ENCODE measurements around the gene CIDEC. TPM values are rescaled to one million over a fixed set of nuclear protein-coding genes. Genes with fewer than 3 reads are reported as not detected.

The CIDEC gene
- total RNA-seq, 2 experiments from 2014 or later = not detected

DNA sequence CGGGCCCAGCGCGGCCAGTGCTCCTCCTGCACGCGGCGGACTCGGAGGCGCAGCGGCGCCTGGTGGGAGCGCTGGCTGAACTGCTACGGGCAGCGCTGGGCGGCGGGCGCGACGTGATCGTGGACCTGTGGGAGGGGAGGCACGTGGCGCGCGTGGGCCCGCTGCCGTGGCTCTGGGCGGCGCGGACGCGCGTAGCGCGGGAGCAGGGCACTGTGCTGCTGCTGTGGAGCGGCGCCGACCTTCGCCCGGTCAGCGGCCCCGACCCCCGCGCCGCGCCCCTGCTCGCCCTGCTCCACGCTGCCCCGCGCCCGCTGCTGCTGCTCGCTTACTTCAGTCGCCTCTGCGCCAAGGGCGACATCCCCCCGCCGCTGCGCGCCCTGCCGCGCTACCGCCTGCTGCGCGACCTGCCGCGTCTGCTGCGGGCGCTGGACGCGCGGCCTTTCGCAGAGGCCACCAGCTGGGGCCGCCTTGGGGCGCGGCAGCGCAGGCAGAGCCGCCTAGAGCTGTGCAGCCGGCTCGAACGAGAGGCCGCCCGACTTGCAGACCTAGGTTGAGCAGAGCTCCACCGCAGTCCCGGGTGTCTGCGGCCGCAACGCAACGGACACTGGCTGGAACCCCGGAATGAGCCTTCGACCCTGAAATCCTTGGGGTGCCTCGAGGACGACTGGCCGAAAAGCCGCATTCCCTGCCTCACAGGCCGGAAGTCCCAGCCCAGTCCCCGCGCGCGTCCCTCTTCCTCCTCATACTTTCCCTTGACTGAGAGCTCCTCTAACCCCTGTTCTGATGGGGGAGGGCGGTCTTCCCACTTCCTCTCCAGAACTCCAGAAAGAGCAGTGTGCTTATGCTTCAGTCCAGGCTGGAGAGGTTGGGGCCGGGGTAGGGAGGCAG lies 35.4 kb upstream of the CIDEC start:
- ChIA-PET CTCF (interaction anchor here (1.0 kb wide), 1 partner anchor 17 kb away, joined by 3 read pairs; no protein-coding TSS in a partner anchor), POLR2A (interaction anchor here (0.7 to 4.9 kb wide), 7 partner anchors 13 to 266 kb away, joined by 3 to 32 read pairs (median 4); partner anchors contain the start of genes ARPC4, CRELD1, IL17RE and JAGN1)
- peak overlapping the region; percentile 51 for H3K4me3 ChIP-seq (ENCODE audit: low read length)
- no peak overlapping the region for H3K27ac ChIP-seq (ENCODE audit: low read depth in 1 of 2, low read length in 2 of 2)
- intact Hi-C loops (cut with DNase I, micrococcal nuclease) = no loop called here
- Mint-ChIP-seq H3K36me3 (ENCODE audit: low read depth) (no peaks in the 10 kb centered on the region), H3K9me3 (no peaks in the 10 kb centered on the region), H3K27me3 (no peaks in the 10 kb centered on the region), H3K4me3 (peak overlapping the region; percentile 81), H3K4me1 (ENCODE audit: low read depth) (peaks cover 19% of the 10 kb centered on the region), H3K27ac (no peak overlapping the region)
- ATAC-seq (ENCODE audit: poor library complexity) (peak; percentile 28), DNase-seq (peak in 9 of 14 experiments; percentile 6 to 67 (median 29))
- H3K9me3 ChIP-seq (ENCODE audit: control insufficient read depth in 1 of 2, insufficient read depth in 1 of 2, low read length in 2 of 2) = no peaks in the 10 kb centered on the region
- TF ChIP-seq, protein P1, sequence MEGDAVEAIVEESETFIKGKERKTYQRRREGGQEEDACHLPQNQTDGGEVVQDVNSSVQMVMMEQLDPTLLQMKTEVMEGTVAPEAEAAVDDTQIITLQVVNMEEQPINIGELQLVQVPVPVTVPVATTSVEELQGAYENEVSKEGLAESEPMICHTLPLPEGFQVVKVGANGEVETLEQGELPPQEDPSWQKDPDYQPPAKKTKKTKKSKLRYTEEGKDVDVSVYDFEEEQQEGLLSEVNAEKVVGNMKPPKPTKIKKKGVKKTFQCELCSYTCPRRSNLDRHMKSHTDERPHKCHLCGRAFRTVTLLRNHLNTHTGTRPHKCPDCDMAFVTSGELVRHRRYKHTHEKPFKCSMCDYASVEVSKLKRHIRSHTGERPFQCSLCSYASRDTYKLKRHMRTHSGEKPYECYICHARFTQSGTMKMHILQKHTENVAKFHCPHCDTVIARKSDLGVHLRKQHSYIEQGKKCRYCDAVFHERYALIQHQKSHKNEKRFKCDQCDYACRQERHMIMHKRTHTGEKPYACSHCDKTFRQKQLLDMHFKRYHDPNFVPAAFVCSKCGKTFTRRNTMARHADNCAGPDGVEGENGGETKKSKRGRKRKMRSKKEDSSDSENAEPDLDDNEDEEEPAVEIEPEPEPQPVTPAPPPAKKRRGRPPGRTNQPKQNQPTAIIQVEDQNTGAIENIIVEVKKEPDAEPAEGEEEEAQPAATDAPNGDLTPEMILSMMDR (IDR thresholded peaks at IDR 0.05) = no peak
- H3K27me3 ChIP-seq (ENCODE audit: control insufficient read depth in 1 of 2, insufficient read depth in 2 of 2, low read length in 2 of 2) = no peaks in the 10 kb centered on the region
- no peaks in the 10 kb centered on the region for H3K36me3 ChIP-seq (ENCODE audit: insufficient read depth, low read length)
- peaks cover 37% of the 10 kb centered on the region for H3K4me1 ChIP-seq (ENCODE audit: insufficient read depth, low read length)

DNA sequence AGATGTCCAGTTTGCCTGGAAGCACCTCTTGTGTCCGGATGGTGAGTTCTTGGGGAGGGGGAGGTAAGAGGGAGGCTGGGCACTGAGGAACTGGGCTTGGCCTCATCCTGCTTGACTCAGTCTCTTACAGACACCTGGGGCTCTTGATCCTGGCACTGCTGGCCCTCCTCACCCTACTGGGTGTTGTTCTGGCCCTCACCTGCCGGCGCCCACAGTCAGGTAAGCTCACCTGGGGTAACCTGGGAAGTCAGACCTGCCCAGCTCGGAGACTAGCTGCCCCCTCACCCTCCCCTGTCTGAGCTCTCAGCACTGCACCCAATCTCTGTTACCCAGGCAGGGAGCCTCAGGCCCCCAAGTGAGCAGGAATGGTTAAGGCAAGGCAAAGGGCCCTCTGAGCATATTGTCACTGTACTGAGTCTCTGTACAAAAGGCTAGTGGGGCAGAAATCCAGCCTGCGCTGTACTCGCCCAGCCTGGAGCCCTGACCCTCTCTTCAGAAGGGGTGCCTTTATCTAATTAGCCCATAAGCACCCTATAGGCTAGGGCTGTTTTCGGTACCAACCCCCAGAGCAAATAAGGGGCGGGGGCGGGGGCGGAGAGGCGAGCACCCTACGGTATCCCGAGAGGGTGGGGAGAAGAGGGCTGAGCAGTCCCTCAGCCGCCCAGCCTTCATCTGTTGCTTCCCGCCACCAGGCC lies 34.7 kb upstream of the CIDEC start:
- Histone ChIP-seq H3K4me3 (ENCODE audit: low read length) (peak overlapping the region; percentile 25), H3K27me3 (ENCODE audit: control insufficient read depth in 1 of 2, insufficient read depth in 2 of 2, low read length in 2 of 2) (no peaks in the 10 kb centered on the region), H3K4me1 (ENCODE audit: insufficient read depth, low read length) (peaks cover 39% of the 10 kb centered on the region), H3K27ac (ENCODE audit: low read depth in 1 of 2, low read length in 2 of 2) (no peak overlapping the region), H3K36me3 (ENCODE audit: insufficient read depth, low read length) (no peaks in the 10 kb centered on the region), H3K9me3 (ENCODE audit: control insufficient read depth in 1 of 2, insufficient read depth in 1 of 2, low read length in 2 of 2) (no peaks in the 10 kb centered on the region)
- POLR2A ChIA-PET = interaction anchor here (4.9 kb wide), 1 partner anchor 18 kb away, joined by 32 read pairs; the partner anchor contains the start of gene CRELD1
- intact Hi-C loops (cut with DNase I, micrococcal nuclease) = no loop called here
- DNase-seq = no peak
- CTCF ChIA-PET = no interaction called here
- TF ChIP-seq, protein P1 (IDR thresholded peaks at IDR 0.05) = no peak
- no peaks in the 10 kb centered on the region for H3K27me3 Mint-ChIP-seq
- ATAC-seq (ENCODE audit: poor library complexity) = peak; percentile 42
- H3K27ac Mint-ChIP-seq = no peak overlapping the region
- H3K4me1 Mint-ChIP-seq (ENCODE audit: low read depth) = peaks cover 19% of the 10 kb centered on the region
- H3K9me3 Mint-ChIP-seq = no peaks in the 10 kb centered on the region
- peak overlapping the region; percentile 34 for H3K4me3 Mint-ChIP-seq
- H3K36me3 Mint-ChIP-seq (ENCODE audit: low read depth) = no peaks in the 10 kb centered on the region

DNA sequence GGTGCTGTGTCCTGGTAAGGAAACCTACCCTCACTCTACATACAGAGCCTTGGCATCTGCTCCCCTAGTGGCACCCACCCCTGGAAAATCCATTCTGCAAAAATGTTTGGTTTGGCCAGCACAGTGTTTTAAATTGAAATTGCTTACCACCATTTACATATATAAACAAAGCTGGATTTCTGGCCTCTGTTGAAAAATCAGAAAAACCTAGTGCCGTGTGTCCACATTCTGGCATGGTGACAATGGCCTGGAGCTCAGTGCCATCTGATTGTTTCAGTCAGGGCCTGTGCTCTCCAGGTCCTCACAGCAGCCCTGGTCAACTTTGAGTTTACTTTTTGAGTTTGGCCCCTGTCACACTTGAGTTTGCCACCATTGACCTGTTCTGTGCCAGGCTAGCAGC lies 34.0 kb upstream of the CIDEC start:
- ChIA-PET POLR2A (interaction anchor here (2.6 to 4.9 kb wide), 2 partner anchors 19 to 23 kb away, joined by 17 to 32 read pairs; partner anchors contain the start of genes CRELD1 and JAGN1), CTCF (interaction anchor here (0.6 kb wide), 1 partner anchor 173 kb away, joined by 4 read pairs; no protein-coding TSS in a partner anchor)
- DNase-seq (no peak), ATAC-seq (ENCODE audit: poor library complexity) (no peak)
- no peaks in the 10 kb centered on the region for H3K9me3 Mint-ChIP-seq
- Histone ChIP-seq H3K4me1 (ENCODE audit: insufficient read depth, low read length) (peaks cover 44% of the 10 kb centered on the region), H3K27ac (ENCODE audit: low read depth in 1 of 2, low read length in 2 of 2) (no peak overlapping the region), H3K9me3 (ENCODE audit: control insufficient read depth in 1 of 2, insufficient read depth in 1 of 2, low read length in 2 of 2) (no peaks in the 10 kb centered on the region), H3K27me3 (ENCODE audit: control insufficient read depth in 1 of 2, insufficient read depth in 2 of 2, low read length in 2 of 2) (no peaks in the 10 kb centered on the region), H3K36me3 (ENCODE audit: insufficient read depth, low read length) (no peaks in the 10 kb centered on the region), H3K4me3 (ENCODE audit: low read length) (no peak overlapping the region)
- no peaks in the 10 kb centered on the region for H3K27me3 Mint-ChIP-seq
- H3K36me3 Mint-ChIP-seq (ENCODE audit: low read depth) = no peaks in the 10 kb centered on the region
- H3K4me3 Mint-ChIP-seq = peak overlapping the region; percentile 7
- TF ChIP-seq, protein P1 (IDR thresholded peaks at IDR 0.05) = no peak
- H3K4me1 Mint-ChIP-seq (ENCODE audit: low read depth) = peaks cover 19% of the 10 kb centered on the region
- intact Hi-C loops (cut with DNase I, micrococcal nuclease) = no loop called here
- H3K27ac Mint-ChIP-seq = no peak overlapping the region

All from CD4-positive, alpha-beta T cell (primary cell).